ENCODE data around the gene OR2AG2. TPM values are rescaled to one million over a fixed set of nuclear protein-coding genes. Genes with fewer than 3 reads are reported as not detected.

Gene OR2AG2
- total RNA-seq (under 1 TPM; 0.13 to 0.20 TPM), polyA plus RNA-seq (ENCODE audit: insufficient read length in 6 of 6) (under 1 TPM in 2 of 6 donors, not detected in 4; 0.06 to 0.08 TPM)
- long read RNA-seq, donor 1 = 0 reads
- long read RNA-seq, donor 2 = 0 reads
- long read RNA-seq, donor 3, partial matches to known transcripts = 0 of 1 reads
- long read RNA-seq, donor 3, other reads (novel, unspliced or antisense) = 0 of 1 reads
- long read RNA-seq, donor 4 = 0 reads
- long read RNA-seq, donor 5 = 0 reads
- long read RNA-seq, donor 6 = 0 reads
- long read RNA-seq, donor 7 = 0 reads
- long read RNA-seq, donor 8 = 0 reads
- long read RNA-seq, donor 9 = 0 reads
- long read RNA-seq, donor 10 = 0 reads
- long read RNA-seq, donor 11 = 0 reads
- long read RNA-seq, donor 12 = 0 reads

GRCh38 chr11:6771926-6772893 lies at the start of gene OR2AG2:
TSS of gene OR2AG2 (minus strand) at chr11:6771976. CDS start at chr11:6768957, 3,019 bp downstream.
- no peaks in the 10 kb centered on the region for H3K36me3 ChIP-seq
- H3K9me3 ChIP-seq = no peaks in the 10 kb centered on the region
- no peak for TF ChIP-seq CTCF (IDR thresholded peaks at IDR 0.05)
- intact Hi-C loops (cut with DNase I) = no loop called here
- ATAC-seq (peak; percentile 66), DNase-seq (peak in 1 of 4 donors; percentile 40)
- peak within 1 kb of the TSS in 1 of 2 donors; percentile 7 for H3K27ac ChIP-seq
- H3K27me3 ChIP-seq = no peaks in the 10 kb centered on the region
- no peak within 1 kb of the TSS for H3K4me3 ChIP-seq
- no peaks in the 10 kb centered on the region for H3K4me1 ChIP-seq

- Histone ChIP-seq H3K27me3 (no peaks in the 10 kb centered on the region), H3K27ac (no peak overlapping the region), H3K9me3 (peaks cover 0 to 4% of the 10 kb centered on the region in 2 donors), H3K4me1 (no peaks in the 10 kb centered on the region), H3K36me3 (no peaks in the 10 kb centered on the region), H3K4me3 (no peak overlapping the region)
- intact Hi-C loops (cut with DNase I) = no loop called here
- no peak for DNase-seq
- ATAC-seq = no peak
- TF ChIP-seq CTCF (IDR thresholded peaks at IDR 0.05) = no peak
Observed at GRCh38 chr11:6818967-6819366, 47.2 kb upstream of the OR2AG2 start.

- no peak for DNase-seq
- intact Hi-C loops (cut with DNase I) = no loop called here
- H3K36me3 ChIP-seq = no peaks in the 10 kb centered on the region
- H3K27me3 ChIP-seq = no peaks in the 10 kb centered on the region
- H3K27ac ChIP-seq = no peak overlapping the region
- no peak overlapping the region for H3K4me3 ChIP-seq
- TF ChIP-seq CTCF (IDR thresholded peaks at IDR 0.05) = no peak
- no peaks in the 10 kb centered on the region for H3K4me1 ChIP-seq
- no peak for ATAC-seq
- peaks cover 0 to 4% of the 10 kb centered on the region in 2 donors for H3K9me3 ChIP-seq
Observed at GRCh38 chr11:6817694-6818093, 45.9 kb upstream of the OR2AG2 start.

- no peaks in the 10 kb centered on the region for H3K27me3 ChIP-seq
- no peak overlapping the region for H3K4me3 ChIP-seq
- no peaks in the 10 kb centered on the region for H3K36me3 ChIP-seq
- no peaks in the 10 kb centered on the region for H3K9me3 ChIP-seq
- no peak overlapping the region for H3K27ac ChIP-seq
- TF ChIP-seq CTCF (IDR thresholded peaks at IDR 0.05) = no peak
- ATAC-seq (no peak), DNase-seq (no peak)
- no peaks in the 10 kb centered on the region for H3K4me1 ChIP-seq
- intact Hi-C loops (cut with DNase I) = no loop called here
Observed at GRCh38 chr11:6813656-6814055, 41.9 kb upstream of the OR2AG2 start.

Measured in left lung (tissue), 14 donors.